H9 (cell line): ENCODE results near the gene RAD21L1. TPM values are rescaled to one million over a fixed set of nuclear protein-coding genes. Genes with fewer than 3 reads are reported as not detected.

Source experiments
- DNase-seq: peaks from one replicate; pipeline ENCODE4 v3.0.0-alpha.2; 2017
- H2AFZ ChIP-seq: one replicate; pipeline ENCODE4 v1.6.1; 2013; ENCODE audit warnings: mild to moderate bottlenecking, low read length, control low read depth, moderate library complexity
- H2AK5ac ChIP-seq: 2 replicates; pipeline ENCODE4 v1.6.1; 2013; ENCODE audit warnings: low read length, control low read depth, mixed read lengths; ENCODE audit not compliant: insufficient read length
- H2BK120ac ChIP-seq: one replicate; pipeline ENCODE4 v1.6.1; 2013; ENCODE audit warnings: low read depth, mild to moderate bottlenecking, low read length, control low read depth, inconsistent platforms; ENCODE audit not compliant: poor library complexity, severe bottlenecking
- H2BK12ac ChIP-seq: 2 replicates; pipeline ENCODE4 v1.6.1; 2013; ENCODE audit warnings: low read length, control low read depth, mixed read lengths, low read depth; ENCODE audit not compliant: insufficient read length
- H2BK15ac ChIP-seq: 2 replicates; pipeline ENCODE4 v1.6.1; 2013; ENCODE audit warnings: low read depth, low read length, control low read depth
- H2BK20ac ChIP-seq: one replicate; pipeline ENCODE4 v1.6.1; 2013; ENCODE audit warnings: low read depth, mild to moderate bottlenecking, low read length, control low read depth, inconsistent platforms; ENCODE audit not compliant: poor library complexity, severe bottlenecking
- H2BK5ac ChIP-seq: 2 replicates; pipeline ENCODE4 v1.6.1; 2013; ENCODE audit warnings: low read length, control low read depth, mixed read lengths; ENCODE audit not compliant: insufficient read length
- H3K14ac ChIP-seq: 2 replicates; pipeline ENCODE4 v1.6.1; 2013; ENCODE audit warnings: low read length, control low read depth; ENCODE audit not compliant: insufficient read depth
- H3K18ac ChIP-seq: 2 replicates; pipeline ENCODE4 v1.6.1; 2013; ENCODE audit warnings: low read depth, mild to moderate bottlenecking, mixed read lengths, low read length, control low read depth; ENCODE audit not compliant: insufficient read length
- H3K23ac ChIP-seq: 2 replicates; pipeline ENCODE4 v1.6.1; 2013; ENCODE audit warnings: low read length, control low read depth, mixed read lengths, low read depth; ENCODE audit not compliant: insufficient read length
- H3K23me2 ChIP-seq: 2 replicates; pipeline ENCODE4 v1.6.1; 2013; ENCODE audit warnings: low read depth, mild to moderate bottlenecking, mixed read lengths, low read length, control low read depth; ENCODE audit not compliant: insufficient read length, poor library complexity, severe bottlenecking
- H3K27ac ChIP-seq: 2 replicates; pipeline ENCODE4 v1.5.1; 2013; ENCODE audit warnings: low read length, control low read depth, mixed read lengths, low read depth; ENCODE audit not compliant: insufficient read length
- H3K27me3 ChIP-seq: 2 replicates; pipeline ENCODE4 v1.6.1; 2013; ENCODE audit warnings: low read length, control low read depth, inconsistent platforms; ENCODE audit not compliant: insufficient read depth
- H3K4ac ChIP-seq: 2 replicates; pipeline ENCODE4 v1.6.1; 2013; ENCODE audit warnings: low read depth, mild to moderate bottlenecking, control low read depth, inconsistent platforms, low read length, moderate library complexity
- H3K4me1 ChIP-seq: 2 replicates; pipeline ENCODE4 v1.6.1; 2013; ENCODE audit warnings: low read length, control low read depth, inconsistent platforms; ENCODE audit not compliant: insufficient read depth
- H3K4me2 ChIP-seq: 2 replicates; pipeline ENCODE4 v1.6.1; 2013; ENCODE audit warnings: low read length, control low read depth, mixed read lengths; ENCODE audit not compliant: insufficient read length, insufficient read depth
- H3K56ac ChIP-seq: 2 replicates; pipeline ENCODE4 v1.6.1; 2013; ENCODE audit warnings: low read depth, mild to moderate bottlenecking, mixed read lengths, low read length, control low read depth; ENCODE audit not compliant: insufficient read length
- H3K79me1 ChIP-seq: 2 replicates; pipeline ENCODE4 v1.6.1; 2013; ENCODE audit warnings: low read depth, mild to moderate bottlenecking, moderate library complexity, low read length, control low read depth, inconsistent platforms; ENCODE audit not compliant: insufficient read depth, poor library complexity, severe bottlenecking
- H3K79me2 ChIP-seq: 2 replicates; pipeline ENCODE4 v1.6.1; 2013; ENCODE audit warnings: low read length, control low read depth, inconsistent platforms; ENCODE audit not compliant: insufficient read depth
- H3K9ac ChIP-seq: 2 replicates; pipeline ENCODE4 v1.6.1; 2013; ENCODE audit warnings: low read length, control low read depth, mixed read lengths; ENCODE audit not compliant: insufficient read length; ENCODE audit errors: extremely low read depth
- H3K9me3 ChIP-seq: one replicate; pipeline ENCODE4 v1.6.1; 2013; ENCODE audit warnings: low read depth, low read length, inconsistent platforms; ENCODE audit not compliant: control insufficient read depth
- H3T11ph ChIP-seq: one replicate; pipeline ENCODE4 v1.6.1; 2013; ENCODE audit warnings: mild to moderate bottlenecking, low read length, control low read depth, inconsistent platforms
- H4K20me1 ChIP-seq: one replicate; pipeline ENCODE4 v1.6.1; 2013; ENCODE audit not compliant: control insufficient read depth, insufficient read length, insufficient read depth
- H4K5ac ChIP-seq: 2 replicates; pipeline ENCODE4 v1.6.1; 2013; ENCODE audit warnings: low read depth, mild to moderate bottlenecking, mixed read lengths, low read length, control low read depth; ENCODE audit not compliant: insufficient read length
- H4K8ac ChIP-seq: replicated peaks from 2 replicates; pipeline ENCODE4 v1.6.1; 2013; ENCODE audit warnings: low read length, control low read depth, mixed read lengths, low read depth; ENCODE audit not compliant: insufficient read length
- H4K91ac ChIP-seq: 2 replicates; pipeline ENCODE4 v1.6.1; 2013; ENCODE audit warnings: low read depth, mild to moderate bottlenecking, moderate library complexity, mixed read lengths, low read length, control low read depth; ENCODE audit not compliant: insufficient read length
- H3K27ac Mint-ChIP-seq, 3 experiments: 2 replicates in 2 of 3; 3 replicates in 1 of 3; pipeline ENCODE4 v1.8.0; 2020 to 2021; ENCODE audit warnings: mixed read lengths in 3 of 3, mild to moderate bottlenecking in 1 of 3, moderate library complexity in 1 of 3
- H3K27me3 Mint-ChIP-seq: 2 replicates; pipeline ENCODE4 v1.8.0; 2021; ENCODE audit warnings: low read depth, mild to moderate bottlenecking, moderate library complexity, mixed read lengths
- H3K36me3 Mint-ChIP-seq, 3 experiments: 2 replicates in 2 of 3; 3 replicates in 1 of 3; pipeline ENCODE4 v1.8.0; 2020 to 2021; ENCODE audit warnings: low read depth in 3 of 3, mixed read lengths in 3 of 3; ENCODE audit not compliant: insufficient read depth in 1 of 3
- H3K4me1 Mint-ChIP-seq, 2 experiments: 2 replicates each; pipeline ENCODE4 v1.8.0; 2020; ENCODE audit warnings: mixed read lengths in 2 of 2
- H3K4me3 Mint-ChIP-seq, 2 experiments: 2 replicates in 1 of 2; 3 replicates in 1 of 2; pipeline ENCODE4 v1.8.0; 2020 to 2021; ENCODE audit warnings: mild to moderate bottlenecking in 2 of 2, mixed read lengths in 2 of 2, moderate library complexity in 1 of 2
- H3K9me3 Mint-ChIP-seq, 2 experiments: 2 replicates in 1 of 2; 3 replicates in 1 of 2; pipeline ENCODE4 v1.8.0; 2020; ENCODE audit warnings: mild to moderate bottlenecking in 2 of 2, mixed read lengths in 2 of 2, moderate library complexity in 1 of 2
- CTCF ChIP-seq: fragments of 200-600 bp; sonication (generic); conservative IDR thresholded peaks from 3 replicates; pipeline ENCODE4 v1.8.0; 2021; ENCODE audit warnings: antibody characterized with exemption, mild to moderate bottlenecking
- WGBS: extraction: QIAGEN DNeasy Blood & Tissue Kit; methylation state at CpG from one replicate; pipeline ENCODE4 v1.1.7; 2013; ENCODE audit warnings: missing lambda C conversion rate, low lambda C conversion rate, mixed read lengths; ENCODE audit not compliant: insufficient read length; ENCODE audit errors: extremely low coverage; 5-methylcytosine and 5-hydroxymethylcytosine counted together
- total RNA-seq: library from RNA; stranded (reverse); gene quantifications from 2 replicates; pipeline ENCODE4 v1.2.1, GENCODE V29; 2021

RAD21L1 gene
- total RNA-seq, 1 experiment from 2014 or later, result not detected

DNA sequence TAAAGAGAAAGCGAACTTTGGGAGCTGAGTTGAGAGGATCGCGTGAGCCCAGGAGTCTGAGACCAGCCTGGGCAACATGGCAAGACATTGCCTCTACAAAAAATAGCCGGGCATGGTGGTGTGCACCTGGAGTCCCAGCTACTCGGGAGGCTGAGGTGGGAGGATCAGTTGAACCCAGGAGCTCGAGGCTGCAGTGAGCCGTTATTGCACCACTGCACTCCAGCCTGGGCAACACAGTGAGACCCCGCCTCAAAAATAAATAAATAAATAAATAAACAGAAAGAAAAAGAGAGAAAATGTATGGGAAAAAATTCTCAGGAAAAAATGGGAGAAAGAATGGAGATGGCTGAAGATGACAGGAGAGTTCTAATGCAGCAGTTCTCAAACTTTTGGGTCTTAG, 20.0 kb upstream of the RAD21L1 start:
- Mint-ChIP-seq H3K36me3 (no peaks in the 10 kb centered on the region), H3K4me3 (no peak overlapping the region), H3K9me3 (no peaks in the 10 kb centered on the region), H3K4me1 (no peaks in the 10 kb centered on the region; a peak in 1 of 4 replicates), H3K27ac (no peak overlapping the region), H3K27me3 (peaks cover 32% of the 10 kb centered on the region)
- Histone ChIP-seq H4K5ac (no peak overlapping the region), H2AK5ac (no peak overlapping the region), H2BK15ac (no peak overlapping the region), H2BK120ac (no peak overlapping the region), H2BK20ac (no peak overlapping the region), H3K4me2 (no peak overlapping the region), H3K4ac (no peak overlapping the region), H3K23me2 (no peaks in the 10 kb centered on the region), H2BK5ac (no peak overlapping the region), H3K4me1 (no peaks in the 10 kb centered on the region), H2BK12ac (no peak overlapping the region), H3K18ac (no peak overlapping the region), H3K9ac (no peak overlapping the region), H3K79me2 (no peaks in the 10 kb centered on the region), H2AFZ (no peak overlapping the region), H3K27ac (no peak overlapping the region), H4K20me1 (no peaks in the 10 kb centered on the region), H3K9me3 (no peaks in the 10 kb centered on the region), H3T11ph (no peak overlapping the region), H3K23ac (no peak overlapping the region), H3K56ac (no peak overlapping the region), H3K27me3 (no peaks in the 10 kb centered on the region), H4K91ac (no peak overlapping the region), H3K79me1 (no peaks in the 10 kb centered on the region), H3K14ac (no peak overlapping the region), H4K8ac (no peak overlapping the region)
- WGBS, result no CpG with 5 or more reads among the region's 8 CpGs
- no peak for TF ChIP-seq CTCF
- DNase-seq, result no peak
